ENCODE results near the gene LY6G5C. TPM values are rescaled to one million over a fixed set of nuclear protein-coding genes. Genes with fewer than 3 reads are reported as not detected.

The LY6G5C gene
- total and polyA plus RNA-seq, 2 of the 13 experiments (the other 11 are each of a cell fraction or from before 2014, with no cell fraction given): 0.33 to 0.55 TPM

- no peak for TF ChIP-seq ZFYVE20 (CRISPR knock-in tag; IDR thresholded peaks at IDR 0.05; ENCODE audit: borderline replicate concordance, low read depth)
- TF ChIP-seq SPEN (CRISPR knock-in tag; IDR thresholded peaks at IDR 0.05; ENCODE audit: low read depth): no peak
- no peak for TF ChIP-seq ZNF383 (CRISPR knock-in tag; IDR thresholded peaks at IDR 0.05; ENCODE audit: borderline replicate concordance)
- TF ChIP-seq ETV6 (CRISPR knock-in tag; conservative IDR thresholded peaks at IDR 0.05): no peak
- TF ChIP-seq WIZ (CRISPR knock-in tag; IDR thresholded peaks at IDR 0.05): no peak
- TF ChIP-seq ZNF501 (CRISPR knock-in tag; IDR thresholded peaks at IDR 0.05): no peak
- TF ChIP-seq ZNF510 (CRISPR knock-in tag; IDR thresholded peaks at IDR 0.05; ENCODE audit: low read depth): no peak
- no peak for TF ChIP-seq ZNF703 (CRISPR knock-in tag; IDR thresholded peaks at IDR 0.05; ENCODE audit: borderline replicate concordance)
- TF ChIP-seq ZBTB43 (CRISPR knock-in tag; conservative IDR thresholded peaks at IDR 0.05): no peak
- TF ChIP-seq ZNF569 (CRISPR knock-in tag; IDR thresholded peaks at IDR 0.05; ENCODE audit: borderline replicate concordance): no peak
- TF ChIP-seq, protein P1, sequence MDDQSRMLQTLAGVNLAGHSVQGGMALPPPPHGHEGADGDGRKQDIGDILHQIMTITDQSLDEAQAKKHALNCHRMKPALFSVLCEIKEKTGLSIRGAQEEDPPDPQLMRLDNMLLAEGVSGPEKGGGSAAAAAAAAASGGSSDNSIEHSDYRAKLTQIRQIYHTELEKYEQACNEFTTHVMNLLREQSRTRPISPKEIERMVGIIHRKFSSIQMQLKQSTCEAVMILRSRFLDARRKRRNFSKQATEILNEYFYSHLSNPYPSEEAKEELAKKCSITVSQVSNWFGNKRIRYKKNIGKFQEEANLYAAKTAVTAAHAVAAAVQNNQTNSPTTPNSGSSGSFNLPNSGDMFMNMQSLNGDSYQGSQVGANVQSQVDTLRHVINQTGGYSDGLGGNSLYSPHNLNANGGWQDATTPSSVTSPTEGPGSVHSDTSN (CRISPR knock-in tag; IDR thresholded peaks at IDR 0.05; ENCODE audit: borderline replicate concordance): no peak
- no peak for TF ChIP-seq HIVEP1 (CRISPR knock-in tag; IDR thresholded peaks at IDR 0.05)
- TF ChIP-seq SIX1 (CRISPR knock-in tag; IDR thresholded peaks at IDR 0.05; ENCODE audit: borderline replicate concordance): no peak
- no peak for TF ChIP-seq NCOR1 (IDR thresholded peaks at IDR 0.05; ENCODE audit: borderline replicate concordance, low read length)
- no peak for TF ChIP-seq EHMT2 (IDR thresholded peaks at IDR 0.05; ENCODE audit: borderline replicate concordance, low read depth, low read length)
- TF ChIP-seq ZSCAN30 (CRISPR knock-in tag; IDR thresholded peaks at IDR 0.05): no peak
- peak; percentile 59 for TF ChIP-seq ZNF781 (CRISPR knock-in tag; IDR thresholded peaks at IDR 0.05; ENCODE audit: borderline replicate concordance, not compliant biosample characterization)
- no peak for TF ChIP-seq ZSCAN31 (CRISPR knock-in tag; IDR thresholded peaks at IDR 0.05; ENCODE audit: low read depth)
- TF ChIP-seq ZFP1 (CRISPR knock-in tag; IDR thresholded peaks at IDR 0.05): 0 out of 2 replicates have a peak, but pooled peaks have one; percentile 37
- no peak for TF ChIP-seq ZNF7 (CRISPR knock-in tag; IDR thresholded peaks at IDR 0.05)
- no peak for TF ChIP-seq PAXIP1 (CRISPR knock-in tag; conservative IDR thresholded peaks at IDR 0.05)
- TF ChIP-seq SIN3B (IDR thresholded peaks at IDR 0.05; ENCODE audit: low read length): no peak
- no peak for TF ChIP-seq BCL6 (CRISPR knock-in tag; IDR thresholded peaks at IDR 0.05)
- no peak for TF ChIP-seq ZNF549 (CRISPR knock-in tag; IDR thresholded peaks at IDR 0.05)
- TF ChIP-seq ZNF20 (CRISPR knock-in tag; IDR thresholded peaks at IDR 0.05): no peak
- no peak for TF ChIP-seq SMARCE1 (IDR thresholded peaks at IDR 0.05; ENCODE audit: borderline replicate concordance)
- no peak for TF ChIP-seq KLF11 (CRISPR knock-in tag; IDR thresholded peaks at IDR 0.05)
These were observed 36.8 kb upstream of the LY6G5C start (continued) for GRCh38 chr6:31717499-31718222.
